NCI-H2227 treated with DMSO at 0.1 percent for 48 hours (cell line): ENCODE data around the gene DDX24.
A peak's percentile ranks its signal among the peaks of the same experiment; 100 is the strongest.

Experiments
- DNase-seq: peaks from one replicate; lab custom pipeline; 2025; lab: John Stamatoyannopoulos, UW

The DDX24 gene

GRCh38 chr14:94010625-94011024, 70.4 kb downstream of the DDX24 start:
- no peak for DNase-seq

GRCh38 chr14:94009767-94010166, 71.2 kb downstream of the DDX24 start:
- DNase-seq, result no peak

DNA sequence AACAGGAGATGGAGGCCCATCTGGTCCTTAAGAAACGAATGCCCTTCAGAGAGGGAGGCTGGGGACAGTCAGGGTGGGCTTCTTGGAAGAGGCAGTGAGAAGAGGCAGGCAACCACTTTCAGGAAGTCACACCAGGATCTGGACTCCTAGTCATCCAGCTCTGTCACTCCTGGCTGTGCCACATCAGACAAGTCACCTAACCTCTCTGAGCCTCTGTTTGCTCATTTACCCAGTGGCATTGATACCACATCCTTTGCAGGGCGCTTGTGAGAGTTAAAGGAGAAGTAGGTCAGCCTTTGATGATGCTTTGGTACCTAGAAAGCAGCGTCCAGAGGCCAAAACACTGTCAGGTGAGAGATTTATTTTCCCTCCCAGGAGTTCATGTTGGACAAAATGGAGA, 72.8 kb downstream of the DDX24 start:
- no peak for DNase-seq

- DNase-seq, result no peak
These were observed 75.5 kb downstream of the DDX24 start for GRCh38 chr14:94005324-94006073.

DNA sequence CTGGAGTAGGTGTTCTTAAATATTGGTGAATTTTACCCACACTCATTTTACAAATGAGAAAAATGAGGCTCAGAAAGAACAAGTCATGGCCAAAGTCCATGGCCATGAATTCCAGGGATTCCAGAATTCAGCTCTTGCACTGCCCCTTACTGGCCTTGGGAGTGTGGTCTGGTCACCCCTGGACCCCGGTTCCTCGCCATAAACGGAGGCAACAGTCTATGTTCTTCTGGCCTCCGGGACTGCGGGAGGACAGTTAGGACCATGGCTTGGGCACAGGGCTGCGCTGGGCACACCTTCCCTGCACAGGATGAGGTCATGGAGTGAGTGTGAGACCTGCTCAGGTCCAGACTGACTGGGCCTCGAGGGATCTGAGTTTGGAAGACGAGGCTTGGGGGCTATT, 77.0 kb downstream of the DDX24 start:
- DNase-seq, result no peak

GRCh38 chr14:94003397-94003796, 77.6 kb downstream of the DDX24 start:
- DNase-seq, result no peak

- peak; percentile 53 for DNase-seq
These were observed 79.3 kb downstream of the DDX24 start for GRCh38 chr14:94001501-94002396.

DNA sequence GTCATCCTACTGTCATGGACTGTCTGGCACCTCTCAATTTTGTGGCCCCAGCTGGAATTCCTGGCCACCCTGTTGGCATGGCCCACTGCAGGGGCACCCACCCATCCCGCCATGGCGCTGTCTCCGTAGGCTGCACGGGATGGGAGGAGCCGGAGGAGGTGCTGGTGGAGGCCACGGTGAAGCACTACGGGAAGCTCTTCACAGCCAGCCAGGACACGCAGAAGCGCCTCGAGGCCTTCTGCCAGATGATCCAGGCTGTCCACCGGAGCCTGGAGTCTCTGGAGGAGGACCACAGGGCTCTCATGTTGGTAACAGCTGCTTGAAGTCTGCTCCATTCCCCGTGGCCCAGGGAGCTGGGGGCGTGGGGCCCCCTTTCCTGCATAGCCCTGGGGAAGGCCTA, 80.0 kb downstream of the DDX24 start:
- no peak for DNase-seq

GRCh38 chr14:94000267-94000666, 80.7 kb downstream of the DDX24 start:
- no peak for DNase-seq

GRCh38 chr14:93999573-93999972, 81.4 kb downstream of the DDX24 start:
- no peak for DNase-seq

DNA sequence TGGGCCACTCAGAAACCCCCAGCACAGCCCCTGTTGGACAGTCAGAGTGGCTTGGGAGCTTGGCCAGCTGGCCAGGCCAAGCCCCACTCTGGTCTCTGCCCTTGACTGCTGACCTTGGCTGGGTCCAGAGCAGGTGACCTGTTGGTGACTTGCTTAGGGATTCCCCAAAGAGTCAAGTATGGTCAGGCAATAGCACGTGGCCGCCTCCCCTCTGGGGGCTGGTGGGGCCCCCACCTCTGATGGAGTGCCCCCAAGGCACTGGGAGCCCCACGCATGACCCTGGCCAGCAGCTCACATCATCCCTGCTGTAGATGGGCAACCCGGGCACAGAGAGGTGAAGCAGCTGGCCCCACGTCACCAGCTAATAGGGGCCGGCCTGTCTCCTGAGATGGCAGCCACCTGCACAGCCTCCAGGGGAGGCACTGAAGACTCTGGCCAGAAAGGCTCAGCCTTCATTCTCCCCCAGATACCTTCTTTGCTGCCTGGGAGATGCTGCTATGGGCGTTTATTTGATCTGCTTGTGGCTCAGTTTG, 82.1 kb downstream of the DDX24 start:
- no peak for DNase-seq
